Measurements from ENCODE around the gene CREM. TPM values are rescaled to one million over a fixed set of nuclear protein-coding genes. Genes with fewer than 3 reads are reported as not detected.

CREM gene
- total and polyA plus RNA-seq, 2 of the 8 experiments (the other 6 are each of a cell fraction or from before 2014, with no cell fraction given) = 18.7 to 21.9 TPM

GRCh38 chr10:35140126-35140525 is 13.5 kb downstream of the CREM start:
- ChIA-PET POLR2A (ENCODE audit: partially characterized antibody) (no interaction called here), CTCF (ENCODE audit: partially characterized antibody) (interaction anchor here (1.1 kb wide), 1 partner anchor 11 kb away, joined by 3 read pairs; no protein-coding TSS in a partner anchor)
- H3K27ac ChIP-seq (ENCODE audit: low read depth, low read length) = no peak overlapping the region
- no peak overlapping the region for H2AK5ac ChIP-seq (ENCODE audit: low read depth, low read length)
- no peak overlapping the region for H3K4me2 ChIP-seq (ENCODE audit: insufficient read depth in 1 of 2, low read depth in 2 of 2, low read length in 2 of 2)
- FAIRE-seq (no peak), DNase-seq (ENCODE audit: low read depth in 1 of 2, low spot score in 2 of 2) (no peak)
- no peak overlapping the region for H2BK12ac ChIP-seq (ENCODE audit: low read depth, low read length)
- no peak overlapping the region for H3K23ac ChIP-seq (ENCODE audit: insufficient read length)
- no peak overlapping the region for H2AFZ ChIP-seq (ENCODE audit: low read length)
- no peak overlapping the region for H2BK20ac ChIP-seq (ENCODE audit: low read length)
- no peaks in the 10 kb centered on the region for H4K20me1 ChIP-seq (replicated peaks in 1 of 2; ENCODE audit: control insufficient read depth in 1 of 2, insufficient read depth in 2 of 2, low read length in 2 of 2)
- WGBS, 2 experiments (ENCODE audit: extremely low coverage in 1 of 2, insufficient coverage in 1 of 2, insufficient read length in 1 of 2, insufficient replicate concordance in 2 of 2, low coverage in 1 of 2, low lambda C conversion rate in 2 of 2, missing lambda C conversion rate in 1 of 2) = 91% methylated on average over 6 of the region's 6 CpGs; no CpG with 5 or more reads in 1 of the 2 experiments
- no peak overlapping the region for H4K8ac ChIP-seq (ENCODE audit: extremely low read depth, insufficient read depth, low read length)
- no peaks in the 10 kb centered on the region for H3K4me1 ChIP-seq (replicated peaks in 1 of 4; ENCODE audit: control insufficient read depth in 3 of 4, insufficient read depth in 4 of 4, low read length in 3 of 4)
- peaks cover 0 to 3% of the 10 kb centered on the region in 2 experiments; a peak in 2 of 4 replicates for H3K79me2 ChIP-seq (ENCODE audit: control insufficient read depth in 1 of 2, insufficient read depth in 2 of 2, low read length in 2 of 2)
- no peaks in the 10 kb centered on the region for H3K27me3 ChIP-seq (replicated peaks in 1 of 4; ENCODE audit: control insufficient read depth in 3 of 4, extremely low read depth in 1 of 4, insufficient read depth in 3 of 4, low read length in 3 of 4)
- H3K23me2 ChIP-seq (ENCODE audit: low read depth, low read length) = peaks cover 4% of the 10 kb centered on the region; the same call in 1 of the 2 replicates
- no peak overlapping the region for H3K4me3 ChIP-seq (ENCODE audit: extremely low read depth in 1 of 4, insufficient read depth in 2 of 4, low read depth in 3 of 4, low read length in 4 of 4)
- H2BK120ac ChIP-seq (replicated peaks; ENCODE audit: low read depth, low read length) = no peak overlapping the region
- H3K14ac ChIP-seq (ENCODE audit: insufficient read length) = no peak overlapping the region
- H3K18ac ChIP-seq (ENCODE audit: extremely low read depth, low read length) = no peak overlapping the region
- no peak overlapping the region for H2BK15ac ChIP-seq (ENCODE audit: low read length)
- H4K91ac ChIP-seq (replicated peaks; ENCODE audit: insufficient read length, low read length) = no peak overlapping the region
- H3K9ac ChIP-seq (replicated peaks in 1 of 4; ENCODE audit: extremely low read depth in 1 of 4, low read depth in 3 of 4, low read length in 3 of 4) = no peak overlapping the region
- H3K36me3 ChIP-seq (ENCODE audit: control insufficient read depth in 2 of 4, insufficient read depth in 4 of 4, low read length in 3 of 4) = no peaks in the 10 kb centered on the region
- no peak overlapping the region for H3K56ac ChIP-seq (replicated peaks; ENCODE audit: insufficient read length, low read depth, low read length)
- no peak overlapping the region for H3K4ac ChIP-seq (replicated peaks; ENCODE audit: insufficient read length, low read depth, low read length)
- no peaks in the 10 kb centered on the region for H3K9me3 ChIP-seq (ENCODE audit: insufficient read depth in 2 of 2, low read depth in 1 of 2, low read length in 1 of 2)
- peaks cover 4% of the 10 kb centered on the region for H3K79me1 ChIP-seq (ENCODE audit: low read depth, low read length)
- H4K5ac ChIP-seq (ENCODE audit: insufficient read length, low read depth, low read length) = no peak overlapping the region
- H2BK5ac ChIP-seq (ENCODE audit: low read depth, low read length) = no peak overlapping the region
- no peak for TF ChIP-seq KDM1A (IDR thresholded peaks at IDR 0.05; ENCODE audit: borderline replicate concordance, low read length)
- TF ChIP-seq SUZ12 (IDR thresholded peaks at IDR 0.05; ENCODE audit: low read length) = no peak
- TF ChIP-seq EZH2 (IDR thresholded peaks at IDR 0.05; ENCODE audit: low read depth, low read length, severe bottlenecking) = no peak
- no peak for TF ChIP-seq RXRA (IDR thresholded peaks at IDR 0.05; ENCODE audit: insufficient read depth, low read depth, low read length)
- TF ChIP-seq CHD2 (IDR thresholded peaks at IDR 0.05; ENCODE audit: low read length) = no peak
- no peak for TF ChIP-seq FOSL1 (IDR thresholded peaks at IDR 0.05; ENCODE audit: insufficient read depth, low read depth, low read length)
- TF ChIP-seq CEBPB (IDR thresholded peaks at IDR 0.05; ENCODE audit: low read depth, low read length) = no peak
- TF ChIP-seq GABPA (IDR thresholded peaks at IDR 0.05; ENCODE audit: borderline replicate concordance, insufficient read depth, low read length) = no peak
- TF ChIP-seq SAP30 (IDR thresholded peaks at IDR 0.05; ENCODE audit: insufficient read depth, insufficient replicate concordance, low read length) = no peak
- no peak for TF ChIP-seq KDM4A (IDR thresholded peaks at IDR 0.05; ENCODE audit: low read depth, low read length, severe bottlenecking)
- TF ChIP-seq CTBP2 (IDR thresholded peaks at IDR 0.05; ENCODE audit: borderline replicate concordance, insufficient read depth, insufficient read length, low read length) = no peak
- no peak for TF ChIP-seq NANOG (IDR thresholded peaks at IDR 0.05; ENCODE audit: insufficient read depth, low read depth, low read length, poor library complexity, severe bottlenecking)
- no peak for TF ChIP-seq RAD21 (IDR thresholded peaks at IDR 0.05 in 1 of 2, conservative IDR thresholded peaks at IDR 0.05 in 1 of 2; ENCODE audit: low read depth in 2 of 2, low read length in 2 of 2)
- TF ChIP-seq SP1 (IDR thresholded peaks at IDR 0.05; ENCODE audit: low read depth, low read length) = no peak
